Hepatocyte (in vitro differentiated cells): ENCODE measurements around the gene ICE1.

Experiments used
- CTCF ChIP-seq: fragments of 200-600 bp; sonication (generic); IDR thresholded peaks from 2 replicates; pipeline ENCODE4 v1.5.1; 2016; ENCODE audit warnings: antibody characterized with exemption, mild to moderate bottlenecking; ENCODE audit not compliant: poor library complexity
- EZH2phosphoT487 ChIP-seq: fragments of 200-600 bp; sonication (generic); IDR thresholded peaks from one replicate; pipeline ENCODE4 v1.6.1; 2018; ENCODE audit warnings: antibody characterized with exemption, mild to moderate bottlenecking, low read depth, moderate library complexity; ENCODE audit not compliant: unreplicated experiment, severe bottlenecking

GRCh38 chr5:5461012-5461411, 38.5 kb downstream of the ICE1 start:
- no peak for TF ChIP-seq CTCF
- no peak for TF ChIP-seq EZH2phosphoT487
